ENCODE measurements around the gene PAIP1.
A peak's percentile ranks its signal among the peaks of the same experiment; 100 is the strongest.
"Not testable (repeated sequence)": the region's sequence is repeated elsewhere in the genome, so short reads cannot be mapped to it uniquely, and the experiment has no call there.

Gene PAIP1

GRCh38 chr5:43556857-43557542, at the start of gene PAIP1:
Gene PAIP1, minus strand, starts transcription at chr5:43557077. Its CDS starts 231 bp downstream, at chr5:43556846.
- peak; percentile 59 for DNase-seq (ENCODE audit: low read depth)

- DNase-seq (ENCODE audit: low read depth) = no peak
Measured at GRCh38 chr5:43606351-43606750, 49.5 kb upstream of the PAIP1 start.

GRCh38 chr5:43604699-43605098, 47.8 kb upstream of the PAIP1 start:
- no peak for DNase-seq (ENCODE audit: low read depth)

- peak; percentile 11 for DNase-seq (ENCODE audit: low read depth)
Measured at GRCh38 chr5:43603344-43604217, 46.7 kb upstream of the PAIP1 start.

GRCh38 chr5:43602461-43603343, 45.8 kb upstream of the PAIP1 start, which contains the start of gene NNT:
Gene NNT, plus strand, starts transcription at chr5:43603180. Its CDS starts 6,016 bp downstream, at chr5:43609196.
- DNase-seq (ENCODE audit: low read depth) = peak; percentile 23

GRCh38 chr5:43601454-43602260, 44.8 kb upstream of the PAIP1 start:
- peak; percentile 14 for DNase-seq (ENCODE audit: low read depth)

- not testable (repeated sequence) for DNase-seq (ENCODE audit: low read depth)
Measured at GRCh38 chr5:43598927-43599326, 42.0 kb upstream of the PAIP1 start.

- no peak for DNase-seq (ENCODE audit: low read depth)
Measured at GRCh38 chr5:43592363-43592762, 35.5 kb upstream of the PAIP1 start.

- DNase-seq (ENCODE audit: low read depth) = no peak
Measured at GRCh38 chr5:43590700-43591099, 33.8 kb upstream of the PAIP1 start.

GRCh38 chr5:43589310-43589709, 32.4 kb upstream of the PAIP1 start:
- no peak for DNase-seq (ENCODE audit: low read depth)

GRCh38 chr5:43588842-43589241, 32.0 kb upstream of the PAIP1 start:
- no peak for DNase-seq (ENCODE audit: low read depth)

- DNase-seq (ENCODE audit: low read depth) = no peak
Measured at GRCh38 chr5:43584166-43584699, 27.4 kb upstream of the PAIP1 start.

- no peak for DNase-seq (ENCODE audit: low read depth)
Measured at GRCh38 chr5:43583724-43584123, 26.8 kb upstream of the PAIP1 start.

- no peak for DNase-seq (ENCODE audit: low read depth)
Measured at GRCh38 chr5:43582082-43583005, 25.5 kb upstream of the PAIP1 start.

GRCh38 chr5:43581398-43581797, 24.5 kb upstream of the PAIP1 start:
- DNase-seq (ENCODE audit: low read depth) = no peak

GRCh38 chr5:43580402-43581210, 23.7 kb upstream of the PAIP1 start:
- not testable (repeated sequence) for DNase-seq (ENCODE audit: low read depth)

GRCh38 chr5:43573058-43573457, 16.2 kb upstream of the PAIP1 start:
- no peak for DNase-seq (ENCODE audit: low read depth)

GRCh38 chr5:43572357-43572756, 15.5 kb upstream of the PAIP1 start:
- DNase-seq (ENCODE audit: low read depth) = no peak

GRCh38 chr5:43571237-43571636, 14.4 kb upstream of the PAIP1 start:
- DNase-seq (ENCODE audit: low read depth) = no peak
